ENCODE results near the gene POTEJ.
"Not testable (repeated sequence)": the region's sequence is repeated elsewhere in the genome, so short reads cannot be mapped to it uniquely, and the experiment has no call there.

GRCh38 chr2:130599926-130600325, 11.3 kb upstream of the POTEJ start:
- TF ChIP-seq, protein P1, sequence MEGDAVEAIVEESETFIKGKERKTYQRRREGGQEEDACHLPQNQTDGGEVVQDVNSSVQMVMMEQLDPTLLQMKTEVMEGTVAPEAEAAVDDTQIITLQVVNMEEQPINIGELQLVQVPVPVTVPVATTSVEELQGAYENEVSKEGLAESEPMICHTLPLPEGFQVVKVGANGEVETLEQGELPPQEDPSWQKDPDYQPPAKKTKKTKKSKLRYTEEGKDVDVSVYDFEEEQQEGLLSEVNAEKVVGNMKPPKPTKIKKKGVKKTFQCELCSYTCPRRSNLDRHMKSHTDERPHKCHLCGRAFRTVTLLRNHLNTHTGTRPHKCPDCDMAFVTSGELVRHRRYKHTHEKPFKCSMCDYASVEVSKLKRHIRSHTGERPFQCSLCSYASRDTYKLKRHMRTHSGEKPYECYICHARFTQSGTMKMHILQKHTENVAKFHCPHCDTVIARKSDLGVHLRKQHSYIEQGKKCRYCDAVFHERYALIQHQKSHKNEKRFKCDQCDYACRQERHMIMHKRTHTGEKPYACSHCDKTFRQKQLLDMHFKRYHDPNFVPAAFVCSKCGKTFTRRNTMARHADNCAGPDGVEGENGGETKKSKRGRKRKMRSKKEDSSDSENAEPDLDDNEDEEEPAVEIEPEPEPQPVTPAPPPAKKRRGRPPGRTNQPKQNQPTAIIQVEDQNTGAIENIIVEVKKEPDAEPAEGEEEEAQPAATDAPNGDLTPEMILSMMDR (IDR thresholded peaks at IDR 0.05; ENCODE audit: low read length): not testable (repeated sequence)
- TF ChIP-seq EZH2phosphoT487 (IDR thresholded peaks at IDR 0.05; ENCODE audit: low read length): not testable (repeated sequence)
